NB4 (cell line): Measurements from ENCODE around the gene STAT6.

ENCODE experiments used
- DNase-seq: peaks from one replicate; pipeline ENCODE4 v3.0.0; 2010; ENCODE audit warnings: low read depth
- H3K4me3 ChIP-seq: one replicate; pipeline ENCODE4 v1.5.1; 2011; ENCODE audit warnings: mild to moderate bottlenecking, low read depth, low read length, moderate library complexity
- MYC ChIP-seq: IDR thresholded peaks from 2 replicates; pipeline ENCODE4 v1.6.1; 2011; ENCODE audit warnings: low read depth, low read length
- POLR2A ChIP-seq: IDR thresholded peaks from 2 replicates; pipeline ENCODE4 v1.6.1; 2011; ENCODE audit warnings: mild to moderate bottlenecking; ENCODE audit not compliant: insufficient read length; ENCODE audit errors: extremely low read depth
- TF ChIP-seq, protein P1 (sequence below): IDR thresholded peaks from one replicate; pipeline ENCODE4 v1.5.1; 2012; ENCODE audit warnings: low read depth, low read length
- TF ChIP-seq, protein P2 (sequence below): IDR thresholded peaks from 2 replicates; pipeline ENCODE4 v1.6.1; 2011; ENCODE audit warnings: low read depth, low read length

Gene STAT6, protein sequence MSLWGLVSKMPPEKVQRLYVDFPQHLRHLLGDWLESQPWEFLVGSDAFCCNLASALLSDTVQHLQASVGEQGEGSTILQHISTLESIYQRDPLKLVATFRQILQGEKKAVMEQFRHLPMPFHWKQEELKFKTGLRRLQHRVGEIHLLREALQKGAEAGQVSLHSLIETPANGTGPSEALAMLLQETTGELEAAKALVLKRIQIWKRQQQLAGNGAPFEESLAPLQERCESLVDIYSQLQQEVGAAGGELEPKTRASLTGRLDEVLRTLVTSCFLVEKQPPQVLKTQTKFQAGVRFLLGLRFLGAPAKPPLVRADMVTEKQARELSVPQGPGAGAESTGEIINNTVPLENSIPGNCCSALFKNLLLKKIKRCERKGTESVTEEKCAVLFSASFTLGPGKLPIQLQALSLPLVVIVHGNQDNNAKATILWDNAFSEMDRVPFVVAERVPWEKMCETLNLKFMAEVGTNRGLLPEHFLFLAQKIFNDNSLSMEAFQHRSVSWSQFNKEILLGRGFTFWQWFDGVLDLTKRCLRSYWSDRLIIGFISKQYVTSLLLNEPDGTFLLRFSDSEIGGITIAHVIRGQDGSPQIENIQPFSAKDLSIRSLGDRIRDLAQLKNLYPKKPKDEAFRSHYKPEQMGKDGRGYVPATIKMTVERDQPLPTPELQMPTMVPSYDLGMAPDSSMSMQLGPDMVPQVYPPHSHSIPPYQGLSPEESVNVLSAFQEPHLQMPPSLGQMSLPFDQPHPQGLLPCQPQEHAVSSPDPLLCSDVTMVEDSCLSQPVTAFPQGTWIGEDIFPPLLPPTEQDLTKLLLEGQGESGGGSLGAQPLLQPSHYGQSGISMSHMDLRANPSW

DNA sequence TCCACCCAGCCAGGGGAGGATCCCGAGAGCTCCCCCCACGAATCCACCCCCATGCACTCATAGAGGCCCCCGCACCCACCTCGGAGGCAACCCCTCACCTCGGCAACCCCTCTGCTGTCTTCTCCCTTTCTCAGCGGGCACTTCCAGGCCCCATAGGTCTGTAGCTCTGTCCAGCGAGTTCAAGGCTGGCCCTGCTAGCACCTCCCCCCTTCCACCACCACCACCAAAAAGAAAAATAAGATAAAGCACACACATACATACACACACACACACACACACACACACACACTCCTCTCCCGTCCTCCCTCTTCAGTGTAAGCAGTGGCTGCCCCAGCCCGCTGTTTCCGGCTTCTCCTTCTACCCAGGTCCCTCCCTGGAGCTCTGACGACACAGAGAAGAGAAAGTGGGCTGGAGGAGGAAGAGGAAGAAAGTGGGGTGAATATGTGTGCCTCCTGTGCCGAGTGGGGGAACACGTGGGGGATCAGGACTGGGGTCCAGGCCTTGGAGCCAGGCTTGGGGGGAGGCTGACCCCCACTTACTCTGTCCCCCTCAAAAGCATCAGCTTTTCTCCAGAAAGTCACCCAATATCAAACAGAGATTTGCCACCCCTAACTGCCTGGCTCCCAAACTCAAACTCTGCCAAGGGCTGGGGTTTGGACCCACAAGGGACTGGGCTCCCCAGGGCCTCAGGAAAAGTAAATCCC is at the start of gene STAT6:
Gene STAT6 (minus strand): TSS at position 332 of the 704 bp plus-strand sequence. CDS start 3,084 bp downstream, outside the sequence.
- peak within 1 kb of the TSS; percentile 84 for H3K4me3 ChIP-seq
- peak; percentile 50 for TF ChIP-seq POLR2A
- TF ChIP-seq, protein P1, sequence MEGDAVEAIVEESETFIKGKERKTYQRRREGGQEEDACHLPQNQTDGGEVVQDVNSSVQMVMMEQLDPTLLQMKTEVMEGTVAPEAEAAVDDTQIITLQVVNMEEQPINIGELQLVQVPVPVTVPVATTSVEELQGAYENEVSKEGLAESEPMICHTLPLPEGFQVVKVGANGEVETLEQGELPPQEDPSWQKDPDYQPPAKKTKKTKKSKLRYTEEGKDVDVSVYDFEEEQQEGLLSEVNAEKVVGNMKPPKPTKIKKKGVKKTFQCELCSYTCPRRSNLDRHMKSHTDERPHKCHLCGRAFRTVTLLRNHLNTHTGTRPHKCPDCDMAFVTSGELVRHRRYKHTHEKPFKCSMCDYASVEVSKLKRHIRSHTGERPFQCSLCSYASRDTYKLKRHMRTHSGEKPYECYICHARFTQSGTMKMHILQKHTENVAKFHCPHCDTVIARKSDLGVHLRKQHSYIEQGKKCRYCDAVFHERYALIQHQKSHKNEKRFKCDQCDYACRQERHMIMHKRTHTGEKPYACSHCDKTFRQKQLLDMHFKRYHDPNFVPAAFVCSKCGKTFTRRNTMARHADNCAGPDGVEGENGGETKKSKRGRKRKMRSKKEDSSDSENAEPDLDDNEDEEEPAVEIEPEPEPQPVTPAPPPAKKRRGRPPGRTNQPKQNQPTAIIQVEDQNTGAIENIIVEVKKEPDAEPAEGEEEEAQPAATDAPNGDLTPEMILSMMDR: no peak
- peak; percentile 83 for TF ChIP-seq MYC
- TF ChIP-seq, protein P2, sequence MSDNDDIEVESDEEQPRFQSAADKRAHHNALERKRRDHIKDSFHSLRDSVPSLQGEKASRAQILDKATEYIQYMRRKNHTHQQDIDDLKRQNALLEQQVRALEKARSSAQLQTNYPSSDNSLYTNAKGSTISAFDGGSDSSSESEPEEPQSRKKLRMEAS: peak; percentile 94
- DNase-seq: peak; percentile 95

DNA sequence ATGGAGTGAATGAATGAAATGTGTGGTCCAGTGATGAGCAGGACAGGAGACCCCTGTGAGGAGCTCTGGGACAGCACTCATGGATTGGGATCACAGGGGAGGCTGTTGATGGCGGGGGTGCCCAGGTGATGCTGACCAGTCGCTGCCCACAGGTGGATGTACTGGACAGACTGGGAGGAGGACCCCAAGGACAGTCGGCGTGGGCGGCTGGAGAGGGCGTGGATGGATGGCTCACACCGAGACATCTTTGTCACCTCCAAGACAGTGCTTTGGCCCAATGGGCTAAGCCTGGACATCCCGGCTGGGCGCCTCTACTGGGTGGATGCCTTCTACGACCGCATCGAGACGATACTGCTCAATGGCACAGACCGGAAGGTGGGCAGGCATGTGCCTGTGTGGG is 49.6 kb upstream of the STAT6 start:
- H3K4me3 ChIP-seq: no peak overlapping the region
- DNase-seq: no peak
- TF ChIP-seq, protein P2: no peak
- no peak for TF ChIP-seq MYC
- no peak for TF ChIP-seq POLR2A
- TF ChIP-seq, protein P1: no peak

DNA sequence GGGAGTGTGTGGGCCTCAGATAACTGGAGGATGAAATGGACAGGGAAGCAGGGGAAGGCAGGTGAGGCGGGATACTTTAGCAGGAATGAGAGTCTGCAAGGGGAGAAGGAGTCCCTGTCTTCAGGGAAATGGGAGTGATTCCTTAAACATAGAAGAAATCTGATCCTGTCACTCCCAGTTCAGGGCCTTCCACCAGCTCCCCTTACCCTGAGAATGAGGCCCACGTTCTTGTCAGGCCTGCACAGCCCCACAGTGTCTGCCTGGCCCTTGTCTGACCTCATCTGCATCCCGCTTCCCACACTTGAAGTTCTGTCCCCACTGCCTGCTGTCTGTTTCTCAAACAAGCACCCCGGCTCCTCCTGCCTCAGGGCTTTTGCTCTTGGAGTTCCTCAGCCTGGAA is 48.9 kb upstream of the STAT6 start:
- no peak for TF ChIP-seq MYC
- TF ChIP-seq POLR2A: no peak
- TF ChIP-seq, protein P1: no peak
- TF ChIP-seq, protein P2: no peak

DNA sequence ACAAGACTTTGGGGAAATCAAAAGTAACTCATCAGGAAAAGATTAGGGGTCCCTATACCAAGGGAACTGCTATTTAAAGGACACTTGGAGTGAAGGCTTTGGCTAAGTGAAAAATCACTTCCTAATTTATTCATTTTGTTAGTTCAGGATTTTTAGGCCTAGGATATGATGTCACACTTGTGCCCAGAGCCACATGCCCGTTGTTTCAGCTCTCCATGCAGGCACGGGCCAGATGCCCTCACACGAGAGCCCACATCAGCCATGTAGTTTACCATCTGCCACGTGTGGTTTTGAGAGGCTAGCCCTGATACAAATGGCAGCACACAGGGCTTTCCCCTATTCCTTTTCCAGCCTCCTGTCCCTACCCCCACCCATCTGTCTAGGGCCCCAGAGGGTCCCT is 48.1 kb upstream of the STAT6 start:
- TF ChIP-seq, protein P2: no peak
- TF ChIP-seq MYC (no peak), POLR2A (no peak)
- TF ChIP-seq, protein P1: no peak
- no peak for DNase-seq
- no peak overlapping the region for H3K4me3 ChIP-seq

More for the DNA sequence above, 48.9 kb upstream of the STAT6 start:
- DNase-seq: no peak
- no peak overlapping the region for H3K4me3 ChIP-seq

DNA sequence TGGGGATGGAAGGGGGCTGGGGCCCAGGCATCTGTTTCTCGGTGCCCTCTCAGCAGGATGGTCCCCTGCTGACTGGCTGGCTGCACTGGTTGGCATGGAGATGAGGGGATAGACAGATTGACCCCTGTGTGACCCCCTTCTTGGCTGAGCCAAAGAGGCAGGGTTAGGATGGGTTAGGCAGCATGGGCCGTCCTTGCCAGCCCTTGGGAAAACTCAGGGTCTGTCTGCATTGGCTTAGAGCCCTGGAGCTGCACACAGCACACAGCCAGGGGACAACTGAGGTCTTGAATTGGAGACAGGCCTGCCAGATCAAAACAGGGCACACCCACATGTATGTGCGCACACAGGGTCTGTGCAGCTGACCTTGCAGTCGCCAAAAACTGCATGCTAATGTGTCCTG is 47.5 kb upstream of the STAT6 start:
- no peak overlapping the region for H3K4me3 ChIP-seq
- DNase-seq: no peak
- no peak for TF ChIP-seq MYC
- no peak for TF ChIP-seq POLR2A
- TF ChIP-seq, protein P2: no peak

DNA sequence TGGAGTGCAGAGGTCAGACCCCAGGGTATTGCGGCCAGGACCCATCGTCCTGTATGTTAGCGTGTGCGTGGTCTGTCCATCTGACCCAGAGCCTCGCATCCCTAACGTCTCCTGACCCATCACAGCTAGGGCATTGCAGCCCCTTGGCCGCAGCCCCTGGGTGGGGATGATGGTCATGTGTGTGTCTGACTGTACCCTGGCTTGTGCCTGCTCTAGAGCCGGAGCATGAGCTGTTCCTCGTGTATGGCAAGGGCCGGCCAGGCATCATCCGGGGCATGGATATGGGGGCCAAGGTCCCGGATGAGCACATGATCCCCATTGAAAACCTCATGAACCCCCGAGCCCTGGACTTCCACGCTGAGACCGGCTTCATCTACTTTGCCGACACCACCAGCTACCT is 47.0 kb upstream of the STAT6 start:
- no peak for DNase-seq
- no peak for TF ChIP-seq MYC
- TF ChIP-seq, protein P1: no peak
- TF ChIP-seq, protein P2: no peak
- no peak for TF ChIP-seq POLR2A
- H3K4me3 ChIP-seq: no peak overlapping the region
